HG02870 (cell line): Measurements from ENCODE around the gene GIPC2.

Source experiments
- ATAC-seq: cut with Tn5 transposase; IDR thresholded peaks from one replicate; pipeline ENCODE4 v1.9.1; 2021; ENCODE audit warnings: mild to moderate bottlenecking, moderate library complexity; ENCODE audit not compliant: unreplicated experiment

GIPC2 gene

DNA sequence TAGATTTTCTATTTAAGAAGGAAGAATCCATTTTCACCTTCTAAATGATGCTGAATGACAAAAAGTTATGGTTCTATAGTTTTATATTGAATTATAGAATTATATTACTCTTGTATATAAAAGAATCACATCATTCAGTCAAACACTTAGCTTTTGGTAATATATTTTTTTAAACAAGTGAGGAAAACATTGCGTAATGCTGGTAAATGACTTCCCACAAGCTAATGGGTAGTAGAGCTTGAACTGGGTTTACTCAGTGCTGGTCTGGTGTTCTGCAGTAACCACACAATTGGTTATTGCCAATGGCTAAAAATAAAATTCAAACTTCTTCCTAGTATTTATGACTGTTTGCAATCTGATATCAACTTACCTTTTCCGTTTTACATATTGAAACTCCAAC lies 10.6 kb upstream of the GIPC2 start:
- ATAC-seq: no peak

DNA sequence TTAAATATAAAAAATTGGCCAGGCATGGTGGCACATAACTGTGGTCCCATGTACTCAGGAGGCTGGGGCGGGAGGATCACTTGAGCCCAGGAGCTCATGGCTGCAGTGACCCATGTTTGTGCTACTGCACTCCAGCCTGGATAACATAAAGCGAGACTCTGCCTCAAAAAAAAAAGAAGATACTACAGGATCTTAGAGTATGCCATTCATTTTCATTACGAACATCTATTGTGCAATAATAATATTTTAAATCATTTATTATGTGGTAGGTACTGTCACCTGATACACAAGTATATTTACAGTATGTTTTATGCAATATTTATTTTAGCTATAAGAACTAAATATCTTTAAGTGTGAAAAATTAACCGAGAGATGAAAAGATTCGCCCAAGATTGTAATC lies 9.3 kb upstream of the GIPC2 start:
- no peak for ATAC-seq

DNA sequence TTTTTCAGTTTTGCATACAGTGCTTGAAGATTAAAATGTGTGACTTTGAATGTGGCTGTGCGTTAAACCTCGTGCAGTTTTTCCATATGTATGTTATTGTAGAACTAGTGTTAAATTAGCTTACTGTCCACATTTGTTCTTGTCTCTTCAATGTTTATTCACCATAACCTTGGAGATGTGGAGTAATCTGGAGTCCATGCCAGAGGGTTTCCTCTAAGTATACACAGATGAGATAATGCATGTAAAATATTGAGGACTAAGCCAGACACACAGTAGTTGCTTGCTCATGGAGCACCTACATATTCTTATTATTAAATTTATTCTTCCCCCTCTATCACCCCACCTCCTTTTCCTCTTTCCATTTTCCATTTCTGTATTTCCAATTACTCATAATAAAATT lies 7.7 kb upstream of the GIPC2 start:
- ATAC-seq: no peak

GRCh38 chr1:78038491-78038939 lies 7.3 kb upstream of the GIPC2 start:
- ATAC-seq: no peak

DNA sequence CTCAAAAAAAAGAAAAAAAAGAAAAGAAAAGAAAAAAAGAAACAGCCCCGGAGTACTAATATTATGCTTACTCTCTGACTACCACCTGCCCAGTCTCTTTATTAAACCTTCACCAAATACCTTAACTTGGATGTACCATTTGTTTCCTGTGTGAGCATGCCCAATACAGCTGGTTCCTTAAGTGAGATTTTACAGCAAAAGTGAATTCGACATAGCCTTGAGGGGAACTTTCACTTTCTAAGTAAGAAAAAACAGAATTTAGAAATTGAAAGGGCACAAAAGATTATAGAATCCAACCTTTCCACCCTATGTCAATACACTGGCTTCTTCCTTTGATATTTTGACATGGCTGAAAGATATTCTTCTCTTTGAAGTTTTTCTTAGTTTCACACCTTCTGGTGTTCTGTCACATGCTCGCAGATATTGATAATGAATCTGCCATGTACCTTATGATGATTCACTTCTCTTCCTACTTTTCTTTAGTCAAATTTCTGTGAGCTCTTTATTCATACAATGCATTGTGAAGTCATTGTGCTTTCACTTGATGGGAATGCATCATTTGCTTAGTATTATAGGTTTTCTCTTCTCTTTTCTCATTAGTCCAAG lies 5.2 kb upstream of the GIPC2 start:
- ATAC-seq: peak; percentile 39

DNA sequence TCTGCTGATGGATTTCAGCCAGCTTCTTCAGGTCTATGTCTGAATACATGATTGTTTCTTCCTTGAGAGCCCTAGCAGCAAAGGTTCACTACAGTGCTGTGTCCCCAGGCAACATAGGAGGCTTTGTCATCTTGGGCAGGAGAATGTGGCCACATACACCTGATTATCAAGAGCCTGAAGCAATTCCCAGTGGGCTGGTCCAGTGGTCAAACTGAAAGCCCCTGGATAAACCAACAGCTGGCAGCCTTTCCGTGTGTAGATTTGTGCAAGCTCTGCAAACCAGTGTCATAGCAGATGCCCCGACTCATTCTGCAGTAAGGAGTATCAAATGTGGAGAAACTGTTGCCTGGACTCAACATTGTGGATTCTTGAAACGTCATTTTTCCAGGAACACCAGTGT lies 2.3 kb upstream of the GIPC2 start:
- no peak for ATAC-seq

GRCh38 chr1:78044796-78045562 lies 787 bp upstream of the GIPC2 start:
- no peak for ATAC-seq

DNA sequence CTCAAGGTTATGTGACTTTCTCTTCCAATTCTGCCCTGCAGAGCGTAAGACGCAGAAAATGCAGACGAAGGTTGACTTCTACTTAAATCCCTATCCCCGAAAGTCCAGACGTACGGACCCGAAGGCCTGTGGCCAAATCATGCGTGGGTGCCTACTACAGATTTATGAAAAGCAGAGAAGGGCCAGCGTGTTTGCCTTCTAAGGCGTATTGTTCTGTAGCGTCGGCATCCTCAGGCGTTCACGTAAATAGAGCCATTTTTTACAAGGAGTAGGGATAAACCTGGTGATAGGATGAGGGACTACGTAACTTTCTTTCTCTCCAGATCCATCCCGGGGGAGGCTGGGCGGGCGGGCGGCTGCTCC lies 222 bp upstream of the GIPC2 start:
- ATAC-seq: peak; percentile 5

DNA sequence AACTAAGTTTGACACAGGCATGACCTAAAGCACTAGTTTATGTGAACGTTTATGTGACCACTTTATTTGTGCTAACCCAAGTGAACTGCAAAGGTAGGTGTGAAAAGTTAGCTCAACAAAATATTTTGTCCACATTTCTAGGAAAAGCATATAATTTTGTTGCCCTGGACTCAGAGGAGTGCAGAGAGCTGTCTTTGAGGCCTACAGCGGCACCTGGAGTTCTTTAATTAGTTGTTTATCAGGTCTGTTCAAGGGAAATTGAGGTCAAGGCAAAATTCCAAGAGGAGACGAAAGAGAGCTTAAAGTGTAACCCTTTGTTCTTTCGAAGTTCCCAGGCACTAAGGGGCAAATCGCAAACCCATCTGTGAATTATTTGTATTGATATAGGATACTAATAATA lies 1.3 kb downstream of the GIPC2 start:
- no peak for ATAC-seq

GRCh38 chr1:78047631-78048030 lies 1.9 kb downstream of the GIPC2 start:
- no peak for ATAC-seq

DNA sequence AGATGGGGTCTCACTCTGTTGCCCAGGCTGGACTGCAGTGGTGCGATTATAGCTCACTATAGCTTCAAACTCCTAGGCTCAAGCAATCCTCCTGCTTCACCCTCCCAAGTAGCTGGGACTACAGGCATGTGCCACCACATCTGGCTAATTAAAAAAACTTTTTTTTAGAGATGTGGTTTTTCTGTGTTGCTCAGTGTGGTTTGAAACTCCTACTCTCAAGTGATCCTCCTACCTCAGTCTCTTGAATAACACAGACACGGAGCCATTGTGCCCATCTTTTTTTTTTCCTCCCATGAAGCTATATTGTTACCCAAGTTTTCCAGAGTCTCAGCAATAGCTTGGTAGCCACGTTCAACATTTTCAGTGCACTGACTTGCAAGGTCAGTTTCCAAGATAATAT lies 2.7 kb downstream of the GIPC2 start:
- ATAC-seq: no peak

- ATAC-seq: no peak
Measured at GRCh38 chr1:78049396-78049795, 3.6 kb downstream of the GIPC2 start.

- no peak for ATAC-seq
Measured at GRCh38 chr1:78051005-78051404, 5.2 kb downstream of the GIPC2 start.

- ATAC-seq: no peak
Measured at GRCh38 chr1:78052685-78053405, 7.1 kb downstream of the GIPC2 start.

- no peak for ATAC-seq
Measured at GRCh38 chr1:78053498-78053897, 7.7 kb downstream of the GIPC2 start.

- no peak for ATAC-seq
Measured at GRCh38 chr1:78054559-78054958, 8.8 kb downstream of the GIPC2 start.

- no peak for ATAC-seq
Measured at GRCh38 chr1:78054972-78055371, 9.2 kb downstream of the GIPC2 start.

- no peak for ATAC-seq
Measured at GRCh38 chr1:78055565-78056132, 9.9 kb downstream of the GIPC2 start.

GRCh38 chr1:78058670-78059069 lies 12.9 kb downstream of the GIPC2 start:
- no peak for ATAC-seq

GRCh38 chr1:78060857-78061563 lies 15.2 kb downstream of the GIPC2 start:
- ATAC-seq: peak; percentile 99
